Muscle of leg (tissue), 11 donors: ENCODE data around the gene CCDC136. TPM values are rescaled to one million over a fixed set of nuclear protein-coding genes. Genes with fewer than 3 reads are reported as not detected.

Experiments
- DNase-seq: peaks from one replicate; pipeline ENCODE4 v3.0.0; 2013
- H3K27ac ChIP-seq: one replicate; pipeline ENCODE4 v1.5.1; 2013; ENCODE audit warnings: mild to moderate bottlenecking, low read length, control low read depth
- H3K27me3 ChIP-seq: one replicate; pipeline ENCODE4 v1.6.1; 2013; ENCODE audit warnings: low read length; ENCODE audit not compliant: control insufficient read depth, insufficient read depth
- H3K36me3 ChIP-seq: one replicate; pipeline ENCODE4 v1.6.1; 2013; ENCODE audit warnings: low read length; ENCODE audit not compliant: control insufficient read depth, insufficient read depth
- H3K4me1 ChIP-seq: one replicate; pipeline ENCODE4 v1.6.1; 2013; ENCODE audit warnings: low read length; ENCODE audit not compliant: control insufficient read depth, insufficient read depth
- H3K4me3 ChIP-seq: one replicate; pipeline ENCODE4 v1.5.1; 2013; ENCODE audit warnings: low read length, control low read depth
- H3K9me3 ChIP-seq: replicated peaks from 2 replicates; pipeline ENCODE4 v1.6.1; 2013; ENCODE audit warnings: low read depth, low read length; ENCODE audit not compliant: control insufficient read depth
- WGBS: methylation state at CpG from one replicate; pipeline ENCODE4 v1.1.5; 2013; ENCODE audit warnings: missing lambda C conversion rate; ENCODE audit not compliant: insufficient coverage; 5-methylcytosine and 5-hydroxymethylcytosine counted together
- polyA plus RNA-seq, 8 donors: library from polyadenylated mRNA; unstranded; fragments of 120-200 nt; gene quantifications; one replicate each; pipeline versions ENCODE4 v1.2.1 to v1.2.3, GENCODE V29; 2013; ENCODE audit warnings: inconsistent platforms in 1 of 8, low replicate concordance in 1 of 8; ENCODE audit not compliant: insufficient read length in 8 of 8, insufficient read depth in 1 of 8
- total RNA-seq: library from RNA; stranded (reverse); fragments of 120-200 nt; gene quantifications from one replicate; pipeline ENCODE4 v1.2.4, GENCODE V29; 2013

CCDC136 gene
- total and polyA plus RNA-seq, 9 donors: 10.7 to 21.5 (median 16.4) TPM

DNA sequence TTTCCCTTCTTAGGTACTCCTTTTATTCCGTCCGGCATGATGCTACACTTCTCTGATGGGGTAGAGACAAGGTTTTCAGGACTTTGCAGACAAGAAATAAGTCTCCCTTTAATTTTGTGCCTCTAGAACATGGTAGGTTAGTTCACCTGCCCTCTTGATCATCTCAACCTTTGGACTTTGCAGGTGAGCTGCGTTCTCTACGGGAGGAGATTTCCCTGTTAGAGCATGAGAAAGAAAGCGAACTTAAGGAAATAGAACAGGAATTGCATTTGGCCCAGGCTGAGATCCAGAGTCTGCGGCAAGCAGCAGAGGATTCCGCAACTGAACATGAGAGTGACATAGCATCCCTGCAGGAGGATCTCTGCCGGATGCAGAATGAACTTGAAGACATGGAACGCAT, 9.2 kb downstream of the CCDC136 start:
- peaks cover 20% of the 10 kb centered on the region for H3K36me3 ChIP-seq
- H3K27ac ChIP-seq: no peak overlapping the region
- no peak for DNase-seq
- no peak overlapping the region for H3K4me3 ChIP-seq
- no peaks in the 10 kb centered on the region for H3K27me3 ChIP-seq
- WGBS: 99% methylated on average over 7 of the region's 9 CpGs
- no peaks in the 10 kb centered on the region for H3K9me3 ChIP-seq
- H3K4me1 ChIP-seq: peaks cover 4% of the 10 kb centered on the region

DNA sequence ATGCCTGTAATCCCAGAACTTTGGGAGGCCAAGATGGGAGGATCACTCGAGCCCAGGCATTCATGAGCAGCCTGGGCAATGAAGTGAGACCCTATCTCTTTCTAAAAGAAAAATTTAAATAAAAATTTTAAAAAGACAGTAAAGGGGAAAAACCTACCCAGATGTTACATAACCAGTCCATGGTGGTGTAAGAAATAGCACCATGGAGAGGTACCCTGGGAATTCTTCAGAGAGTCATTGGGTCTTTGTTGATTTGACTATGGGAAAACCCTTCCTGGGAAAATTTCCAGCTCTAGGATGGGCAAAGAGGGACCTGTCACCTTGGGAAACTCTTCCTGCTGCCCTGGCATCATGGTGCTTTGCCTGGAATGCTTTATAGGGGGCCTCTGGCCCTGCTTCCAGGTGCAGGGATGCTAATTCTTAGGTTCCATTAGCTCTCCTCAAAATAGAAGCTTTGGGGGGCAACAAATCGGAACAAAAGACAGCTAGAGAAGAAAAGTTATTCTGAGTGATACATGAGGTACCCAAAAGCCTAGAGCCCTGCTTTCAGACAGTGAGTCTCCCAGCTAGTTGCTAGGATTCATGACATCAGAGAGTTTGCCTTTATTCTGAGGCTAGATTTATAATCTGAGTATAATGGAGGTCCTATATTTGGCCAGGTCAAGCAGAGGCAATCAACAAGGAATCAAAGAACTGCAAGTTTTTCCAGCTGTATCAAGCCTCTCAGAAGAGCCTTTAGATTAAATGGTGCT, 10.1 kb downstream of the CCDC136 start:
- H3K27me3 ChIP-seq: no peaks in the 10 kb centered on the region
- H3K4me1 ChIP-seq: peaks cover 9% of the 10 kb centered on the region
- H3K36me3 ChIP-seq: peaks cover 27% of the 10 kb centered on the region
- no peak for DNase-seq
- no peak overlapping the region for H3K4me3 ChIP-seq
- 100% methylated on average over 1 of the region's 2 CpGs for WGBS
- H3K9me3 ChIP-seq: no peaks in the 10 kb centered on the region
- no peak overlapping the region for H3K27ac ChIP-seq

- Histone ChIP-seq H3K36me3 (peaks cover 27% of the 10 kb centered on the region), H3K27me3 (no peaks in the 10 kb centered on the region), H3K27ac (no peak overlapping the region), H3K9me3 (no peaks in the 10 kb centered on the region), H3K4me3 (no peak overlapping the region), H3K4me1 (peaks cover 19% of the 10 kb centered on the region)
- DNase-seq: no peak
- whole genome bisulfite sequencing: 36% methylated on average over 4 of the region's 6 CpGs
Observed at GRCh38 chr7:128804484-128804883, 12.7 kb downstream of the CCDC136 start.

DNA sequence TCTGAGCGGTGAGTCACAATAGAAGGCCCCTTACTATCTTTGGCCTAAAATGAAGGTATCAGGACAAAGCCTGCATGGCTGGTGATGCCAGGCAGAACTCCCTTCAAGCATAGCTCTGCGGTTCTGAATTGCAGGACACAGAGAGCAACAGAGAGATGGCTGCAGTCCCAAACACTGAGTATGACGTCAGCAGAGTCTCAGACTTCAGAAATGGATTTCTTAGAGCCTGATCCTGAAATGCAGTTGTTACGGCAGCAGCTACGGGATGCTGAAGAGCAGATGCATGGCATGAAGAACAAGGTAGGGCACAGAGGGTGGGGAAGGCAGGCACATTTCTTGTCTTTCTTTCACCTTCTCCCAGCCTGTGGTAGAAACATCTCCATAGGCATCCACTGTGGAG, 13.5 kb downstream of the CCDC136 start:
- H3K4me1 ChIP-seq: peaks cover 19% of the 10 kb centered on the region
- no peak for DNase-seq
- 79% methylated on average over 5 of the region's 5 CpGs for WGBS
- no peaks in the 10 kb centered on the region for H3K9me3 ChIP-seq
- H3K36me3 ChIP-seq: peaks cover 27% of the 10 kb centered on the region
- no peaks in the 10 kb centered on the region for H3K27me3 ChIP-seq
- no peak overlapping the region for H3K27ac ChIP-seq
- H3K4me3 ChIP-seq: no peak overlapping the region

DNA sequence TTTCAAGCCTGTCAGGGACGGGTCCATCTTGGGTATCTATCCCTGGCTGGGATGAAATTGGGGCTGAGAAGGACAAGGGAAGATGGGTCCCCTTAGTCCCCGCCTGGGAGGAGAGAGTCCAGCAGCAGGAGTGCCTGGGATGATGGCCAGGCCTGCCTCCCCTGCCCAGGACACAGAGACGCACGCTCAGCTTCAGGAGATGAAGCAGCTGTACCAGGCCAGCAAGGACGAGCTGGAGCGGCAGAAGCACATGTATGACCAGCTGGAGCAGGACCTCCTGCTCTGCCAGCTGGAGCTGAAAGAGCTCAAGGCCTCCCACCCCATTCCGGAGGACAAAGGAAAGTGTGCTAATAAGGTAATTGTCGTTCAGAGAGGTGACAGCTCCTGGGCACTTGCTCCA, 15.4 kb downstream of the CCDC136 start:
- Histone ChIP-seq H3K4me3 (no peak overlapping the region), H3K27me3 (no peaks in the 10 kb centered on the region), H3K36me3 (peaks cover 28% of the 10 kb centered on the region), H3K27ac (peak overlapping the region; percentile 15), H3K4me1 (peaks cover 19% of the 10 kb centered on the region), H3K9me3 (no peaks in the 10 kb centered on the region)
- 69% methylated on average over 8 of the region's 8 CpGs for WGBS
- peak; percentile 72 for DNase-seq

- DNase-seq: no peak
- WGBS: no CpG with 5 or more reads among the region's 3 CpGs
- Histone ChIP-seq H3K27me3 (no peaks in the 10 kb centered on the region), H3K27ac (no peak overlapping the region), H3K9me3 (no peaks in the 10 kb centered on the region), H3K4me1 (peaks cover 32% of the 10 kb centered on the region), H3K4me3 (no peak overlapping the region), H3K36me3 (peaks cover 27% of the 10 kb centered on the region)
Observed at GRCh38 chr7:128809363-128809762, 17.6 kb downstream of the CCDC136 start.

DNA sequence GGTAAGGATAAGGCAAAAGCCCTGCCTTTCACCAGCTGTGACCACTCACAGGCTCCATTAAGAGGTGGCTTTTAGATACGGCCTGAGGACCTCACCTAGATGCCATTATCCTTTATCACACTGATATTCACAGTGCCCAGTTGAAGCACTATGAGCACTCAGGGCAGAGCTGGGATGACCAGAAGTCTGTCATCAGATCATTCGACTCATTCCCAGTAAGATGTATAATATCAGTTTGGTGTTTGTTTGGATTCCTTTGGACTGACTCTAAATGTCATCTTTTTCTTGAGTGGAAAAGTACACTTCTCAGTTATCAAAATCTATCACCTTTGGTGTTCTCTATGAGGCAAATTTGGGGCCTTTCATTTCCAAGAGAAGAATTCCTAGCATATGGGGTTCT, 18.7 kb downstream of the CCDC136 start:
- peaks cover 43% of the 10 kb centered on the region for H3K4me1 ChIP-seq
- DNase-seq: no peak
- no peaks in the 10 kb centered on the region for H3K9me3 ChIP-seq
- H3K27ac ChIP-seq: no peak overlapping the region
- 73% methylated on average over 1 of the region's 2 CpGs for WGBS
- peaks cover 18% of the 10 kb centered on the region for H3K36me3 ChIP-seq
- H3K4me3 ChIP-seq: no peak overlapping the region
- H3K27me3 ChIP-seq: no peaks in the 10 kb centered on the region

DNA sequence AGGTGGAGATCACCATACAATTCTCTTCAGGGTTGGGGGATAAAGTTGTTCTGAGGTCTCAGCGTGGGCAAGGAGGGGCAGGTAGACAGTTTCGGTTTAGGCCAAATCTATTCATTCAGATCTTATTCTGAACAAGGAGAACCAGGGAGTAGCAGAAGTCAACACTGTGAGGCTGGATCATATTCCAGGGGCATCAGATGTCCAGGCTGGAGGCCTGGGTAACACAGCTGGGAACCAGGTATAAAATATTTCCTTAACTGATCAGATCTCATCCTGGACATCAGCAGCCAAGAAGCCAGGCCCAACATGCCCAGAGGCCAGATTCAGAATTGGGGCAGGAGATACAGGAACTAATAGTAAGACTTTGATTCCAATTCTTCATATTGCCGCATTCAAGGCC, 19.2 kb downstream of the CCDC136 start:
- WGBS: 70% methylated on average over 2 of the region's 3 CpGs
- H3K4me1 ChIP-seq: peaks cover 48% of the 10 kb centered on the region
- no peak overlapping the region for H3K27ac ChIP-seq
- H3K9me3 ChIP-seq: no peaks in the 10 kb centered on the region
- no peak overlapping the region for H3K4me3 ChIP-seq
- H3K27me3 ChIP-seq: no peaks in the 10 kb centered on the region
- H3K36me3 ChIP-seq: peaks cover 13% of the 10 kb centered on the region
- DNase-seq: no peak

- Histone ChIP-seq H3K4me3 (no peak overlapping the region), H3K9me3 (no peaks in the 10 kb centered on the region), H3K27me3 (no peaks in the 10 kb centered on the region), H3K36me3 (peaks cover 6% of the 10 kb centered on the region), H3K27ac (no peak overlapping the region), H3K4me1 (peaks cover 47% of the 10 kb centered on the region)
- no peak for DNase-seq
- 83% methylated on average over 10 of the region's 11 CpGs for WGBS
Observed at GRCh38 chr7:128811631-128812430, 20.1 kb downstream of the CCDC136 start.

DNA sequence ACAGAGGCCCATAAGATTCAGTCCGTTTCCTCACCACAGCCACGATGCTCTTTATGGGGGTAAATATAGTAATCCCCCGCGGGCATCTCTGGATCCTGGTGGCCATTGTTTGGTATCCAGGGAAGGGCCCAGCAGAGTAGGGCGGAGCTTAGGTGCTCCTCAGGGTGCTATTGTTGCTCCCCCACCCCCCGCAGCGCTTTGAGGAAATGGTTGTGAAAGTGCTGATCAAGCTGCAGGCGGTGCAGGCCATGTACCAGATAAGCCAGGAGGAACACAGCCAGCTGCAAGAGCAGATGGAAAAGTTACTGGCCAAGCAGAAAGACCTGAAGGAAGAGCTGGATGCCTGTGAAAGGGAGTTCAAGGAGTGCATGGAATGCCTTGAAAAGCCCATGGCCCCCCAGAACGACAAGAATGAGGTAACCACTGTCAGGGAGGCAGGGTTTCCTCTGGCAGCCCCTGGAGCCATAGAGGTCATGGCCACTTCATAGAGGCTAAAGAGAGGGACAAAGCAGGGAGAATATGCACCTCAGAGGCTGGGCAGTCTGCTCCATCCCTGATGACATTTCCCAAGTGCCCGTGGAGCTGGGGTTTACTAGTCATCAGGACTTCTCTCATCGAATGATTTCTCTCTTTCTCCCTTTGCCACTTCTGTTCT, 20.9 kb downstream of the CCDC136 start:
- Histone ChIP-seq H3K4me3 (no peak overlapping the region), H3K27ac (no peak overlapping the region), H3K9me3 (no peaks in the 10 kb centered on the region), H3K27me3 (no peaks in the 10 kb centered on the region), H3K36me3 (peaks cover 6% of the 10 kb centered on the region), H3K4me1 (peaks cover 43% of the 10 kb centered on the region)
- WGBS: 51% methylated on average over 6 of the region's 11 CpGs
- DNase-seq: peak; percentile 73
